ENCODE data around the gene BCL2L12. TPM values are rescaled to one million over a fixed set of nuclear protein-coding genes. Genes with fewer than 3 reads are reported as not detected.

Gene BCL2L12
- total RNA-seq, 4 donors from 2014 or later, result 4.4 to 12.9 (median 5.8) TPM

DNA sequence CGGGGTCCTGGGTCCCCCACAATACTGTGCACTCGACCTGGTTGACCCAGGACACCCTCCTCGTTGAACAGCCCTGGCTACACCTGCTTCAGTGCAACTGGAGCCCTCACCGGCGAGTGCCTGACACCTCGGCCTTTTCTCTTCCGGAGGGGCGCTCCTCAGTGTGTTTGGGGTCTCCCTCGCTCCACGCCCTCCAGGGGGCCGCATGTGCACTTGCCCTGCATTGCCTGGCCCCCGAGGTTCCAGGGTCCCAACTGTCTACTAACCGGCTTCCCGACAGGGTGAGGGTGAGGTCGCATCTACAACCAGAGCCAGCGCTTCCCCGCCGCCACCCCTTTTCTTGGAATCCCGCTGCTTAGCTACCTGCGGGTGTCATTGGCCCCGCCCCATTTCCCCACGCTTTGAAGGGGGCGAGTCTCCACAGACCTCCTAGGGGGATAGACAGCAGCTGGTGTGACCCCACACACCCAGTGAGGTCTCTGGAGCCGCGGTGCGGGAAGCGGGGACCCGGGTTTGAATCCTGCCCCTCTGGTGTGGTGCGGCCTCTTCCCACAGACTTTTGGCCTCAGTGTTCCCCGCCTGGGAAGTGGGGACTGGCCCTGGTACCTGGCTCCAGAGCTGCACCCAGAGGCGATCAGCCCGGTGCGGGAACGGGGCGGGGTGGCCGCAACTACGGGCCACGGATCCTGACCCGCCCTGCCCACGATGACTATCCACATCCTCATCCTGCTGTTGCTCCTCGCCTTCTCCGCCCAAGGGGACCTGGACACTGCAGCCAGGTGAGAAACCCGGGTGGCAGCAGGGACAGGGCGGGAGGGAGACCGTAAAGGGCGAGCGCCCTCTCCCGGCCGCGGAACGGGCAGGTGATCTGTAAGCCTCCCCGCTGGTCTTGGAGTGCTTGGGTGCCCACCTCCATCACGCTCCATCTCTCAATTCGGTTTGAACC, 23.7 kb downstream of the BCL2L12 start, which contains the start of gene ADM5:
TSS of gene ADM5 (plus strand) at position 462 of the 946 bp plus-strand sequence. CDS start at position 706, 244 bp downstream.
- no peaks in the 10 kb centered on the region for H3K9me3 ChIP-seq
- peak within 1 kb of the TSS; percentile 29 to 70 (median 52) for H3K4me3 ChIP-seq
- WGBS, 2 donors, result 12 to 56% methylated on average over 15 to 16 of the region's 54 CpGs
- TF ChIP-seq, protein P1, sequence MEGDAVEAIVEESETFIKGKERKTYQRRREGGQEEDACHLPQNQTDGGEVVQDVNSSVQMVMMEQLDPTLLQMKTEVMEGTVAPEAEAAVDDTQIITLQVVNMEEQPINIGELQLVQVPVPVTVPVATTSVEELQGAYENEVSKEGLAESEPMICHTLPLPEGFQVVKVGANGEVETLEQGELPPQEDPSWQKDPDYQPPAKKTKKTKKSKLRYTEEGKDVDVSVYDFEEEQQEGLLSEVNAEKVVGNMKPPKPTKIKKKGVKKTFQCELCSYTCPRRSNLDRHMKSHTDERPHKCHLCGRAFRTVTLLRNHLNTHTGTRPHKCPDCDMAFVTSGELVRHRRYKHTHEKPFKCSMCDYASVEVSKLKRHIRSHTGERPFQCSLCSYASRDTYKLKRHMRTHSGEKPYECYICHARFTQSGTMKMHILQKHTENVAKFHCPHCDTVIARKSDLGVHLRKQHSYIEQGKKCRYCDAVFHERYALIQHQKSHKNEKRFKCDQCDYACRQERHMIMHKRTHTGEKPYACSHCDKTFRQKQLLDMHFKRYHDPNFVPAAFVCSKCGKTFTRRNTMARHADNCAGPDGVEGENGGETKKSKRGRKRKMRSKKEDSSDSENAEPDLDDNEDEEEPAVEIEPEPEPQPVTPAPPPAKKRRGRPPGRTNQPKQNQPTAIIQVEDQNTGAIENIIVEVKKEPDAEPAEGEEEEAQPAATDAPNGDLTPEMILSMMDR (IDR thresholded peaks at IDR 0.05), result peak in 4 of 6 experiments; percentile 40 to 68 (median 49)
- TF ChIP-seq POLR2A (IDR thresholded peaks at IDR 0.05), result no peak
- H3K27me3 ChIP-seq, result peaks cover 0 to 35% (median 0%) of the 10 kb centered on the region in 4 donors
- peaks cover 16 to 57% (median 29%) of the 10 kb centered on the region in 3 donors for H3K4me1 ChIP-seq
- H3K36me3 ChIP-seq, result peaks cover 12 to 45% (median 13%) of the 10 kb centered on the region in 3 donors
- DNase-seq, result no peak
- H3K27ac ChIP-seq, result peak within 1 kb of the TSS; percentile 61 to 80 (median 72)
- intact Hi-C loops (cut with DNase I), result no loop called here

DNA sequence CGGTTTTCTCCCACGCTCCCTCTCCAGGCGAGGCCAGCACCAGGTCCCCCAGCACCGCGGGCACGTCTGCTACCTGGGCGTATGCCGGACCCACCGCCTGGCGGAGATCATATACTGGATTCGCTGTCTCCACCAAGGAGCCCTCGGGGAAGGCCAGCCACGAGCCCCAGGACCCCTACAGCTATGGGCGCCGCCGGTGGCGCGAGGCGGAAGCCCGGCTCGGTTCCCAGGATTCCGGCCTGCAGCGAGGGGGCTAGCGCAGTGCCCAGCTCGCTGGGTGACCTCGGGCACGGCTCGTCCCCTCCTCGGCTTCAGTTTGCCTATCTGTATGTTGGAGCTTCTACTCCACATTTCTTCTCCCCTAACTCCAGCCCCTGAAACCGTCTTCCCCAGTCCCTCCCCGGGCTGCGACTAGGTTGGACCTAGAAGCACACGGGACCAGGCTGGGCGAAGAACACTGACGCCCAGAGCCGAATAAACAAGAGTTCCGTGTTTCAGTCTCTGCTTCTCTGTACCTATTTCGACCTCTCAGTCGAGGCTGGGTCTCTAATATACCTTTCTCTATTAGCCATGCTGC, 24.4 kb downstream of the BCL2L12 start:
- intact Hi-C loops (cut with DNase I), result no loop called here
- Histone ChIP-seq H3K27ac (peak overlapping the region; percentile 61 to 80 (median 72)), H3K4me3 (peak overlapping the region; percentile 29 to 70 (median 52)), H3K36me3 (peaks cover 6 to 38% (median 8%) of the 10 kb centered on the region in 3 donors), H3K4me1 (peaks cover 16 to 57% (median 29%) of the 10 kb centered on the region in 3 donors), H3K27me3 (peaks cover 0 to 35% (median 0%) of the 10 kb centered on the region in 4 donors), H3K9me3 (no peaks in the 10 kb centered on the region)
- no peak for DNase-seq
- TF ChIP-seq, protein P1 (IDR thresholded peaks at IDR 0.05), result peak in 1 of 6 experiments; percentile 11
- no peak for TF ChIP-seq POLR2A (IDR thresholded peaks at IDR 0.05)
- 8 to 14% methylated on average over 14 to 25 of the region's 39 CpGs for WGBS, 2 donors

DNA sequence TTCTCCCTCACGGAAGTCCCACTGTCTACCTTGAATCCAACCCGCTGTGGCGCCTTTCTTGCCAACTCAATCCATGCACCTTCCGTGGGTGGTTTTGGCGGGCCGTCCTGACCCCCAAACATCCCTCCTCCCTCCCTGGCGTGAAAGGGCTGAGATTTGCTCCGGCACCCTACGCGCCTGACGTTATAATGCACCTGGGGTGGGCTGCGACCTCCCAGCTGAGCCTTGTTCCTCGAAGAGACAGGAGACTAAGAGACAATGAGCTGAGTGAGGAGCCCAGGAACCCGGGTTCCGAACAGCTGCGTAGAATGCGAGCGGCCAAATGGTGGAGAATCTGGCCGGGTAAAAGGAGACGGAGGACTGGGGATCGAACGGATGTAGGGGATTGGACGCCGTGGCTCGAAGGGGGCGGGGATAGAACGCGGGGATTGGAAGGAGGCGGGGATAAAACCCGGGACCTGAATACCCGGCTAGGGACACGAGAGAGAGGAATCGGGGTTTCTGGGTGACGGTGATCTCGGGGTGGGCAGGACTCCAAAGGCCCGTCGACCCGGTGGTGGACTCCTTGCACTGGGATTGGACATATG, 25.0 kb downstream of the BCL2L12 start, which contains the start of gene CPT1C:
TSS of gene CPT1C (plus strand) at position 461 of the 587 bp plus-strand sequence. CDS start 1,137 bp downstream, outside the sequence.
- WGBS, 2 donors, result 1% methylated on average over 22 to 36 of the region's 38 CpGs
- H3K9me3 ChIP-seq, result no peaks in the 10 kb centered on the region
- TF ChIP-seq, protein P1 (IDR thresholded peaks at IDR 0.05), result no peak
- TF ChIP-seq POLR2A (IDR thresholded peaks at IDR 0.05), result peak in 1 of 4 donors; percentile 46
- peaks cover 0 to 35% (median 0%) of the 10 kb centered on the region in 4 donors for H3K27me3 ChIP-seq
- intact Hi-C loops (cut with DNase I), result no loop called here
- H3K27ac ChIP-seq, result peak within 1 kb of the TSS; percentile 61 to 80 (median 72)
- DNase-seq, result no peak
- H3K4me3 ChIP-seq, result peak within 1 kb of the TSS; percentile 29 to 70 (median 52)
- peaks cover 16 to 53% (median 29%) of the 10 kb centered on the region in 3 donors for H3K4me1 ChIP-seq
- peaks cover under 1 to 32% (median 6%) of the 10 kb centered on the region in 3 donors for H3K36me3 ChIP-seq

DNA sequence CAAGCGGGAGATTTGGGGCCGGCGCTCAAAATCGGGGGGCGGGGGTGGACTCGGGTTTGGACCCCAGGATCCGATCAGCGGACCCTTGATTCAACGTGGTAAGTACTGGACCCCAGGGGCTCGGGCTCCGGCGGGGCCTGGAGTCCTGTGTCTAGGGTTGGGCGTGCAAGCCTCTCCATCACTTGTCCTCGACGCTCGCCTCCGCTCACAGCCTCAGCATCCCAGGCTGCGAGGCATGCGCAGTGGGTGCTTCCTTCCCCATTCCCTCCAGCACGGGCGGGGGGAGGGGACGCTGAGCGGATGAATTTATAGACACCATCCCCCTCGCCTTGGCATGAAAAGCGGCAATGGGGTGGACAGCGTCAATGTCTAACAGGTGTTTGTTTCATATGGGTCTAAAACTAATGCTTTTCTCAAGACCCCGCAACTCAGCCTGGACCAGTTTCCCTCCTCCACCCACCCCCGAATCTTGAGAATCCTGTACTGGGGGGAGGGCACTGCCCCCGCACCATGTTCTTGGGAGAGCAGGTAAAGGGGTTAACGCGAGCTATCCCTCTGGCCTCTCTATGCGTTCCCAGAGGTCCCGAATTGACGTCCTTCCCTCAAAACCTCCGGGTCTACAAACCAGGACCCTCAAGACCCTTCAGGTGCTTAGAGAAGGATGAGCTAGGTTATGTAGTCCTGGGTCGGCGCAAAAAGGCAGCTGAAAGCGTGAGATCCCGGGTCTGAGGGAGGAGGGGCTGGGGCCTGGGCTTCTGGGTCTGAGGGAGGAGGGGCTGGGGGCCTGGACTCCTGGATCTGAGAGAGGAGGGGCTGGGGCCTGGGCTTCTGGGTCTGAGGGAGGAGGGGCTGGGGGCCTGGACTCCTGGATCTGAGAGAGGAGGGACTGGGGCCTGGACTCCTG, 25.8 kb downstream of the BCL2L12 start:
- H3K27me3 ChIP-seq, result peaks cover 0 to 35% (median 0%) of the 10 kb centered on the region in 4 donors
- DNase-seq, result no peak
- intact Hi-C loops (cut with DNase I), result no loop called here
- peak overlapping the region; percentile 29 to 70 (median 52) for H3K4me3 ChIP-seq
- H3K36me3 ChIP-seq, result peaks cover 0 to 24% (median 0%) of the 10 kb centered on the region in 3 donors
- H3K27ac ChIP-seq, result peak overlapping the region in 1 of 4 donors; percentile 79
- H3K4me1 ChIP-seq, result peaks cover 16 to 46% (median 29%) of the 10 kb centered on the region in 3 donors
- no peak for TF ChIP-seq POLR2A (IDR thresholded peaks at IDR 0.05)
- TF ChIP-seq, protein P1 (IDR thresholded peaks at IDR 0.05), result no peak
- H3K9me3 ChIP-seq, result no peaks in the 10 kb centered on the region
- WGBS, 2 donors, result 19 to 27% methylated on average over 8 to 13 of the region's 39 CpGs

Measured in esophagus squamous epithelium (tissue), 5 donors.